Esophagus muscularis mucosa (tissue), 4 donors: Measurements from ENCODE around the gene GORAB.

Experiments used
- EP300 ChIP-seq: sonication (generic); formaldehyde crosslinking; IDR thresholded peaks from one replicate; pipeline ENCODE4 v1.6.1; 2017; ENCODE audit warnings: antibody characterized with exemption
- POLR2A ChIP-seq: fragments of 450-650 bp; IDR thresholded peaks from one replicate; pipeline ENCODE4 v1.6.1; 2017; ENCODE audit warnings: antibody characterized with exemption, moderate library complexity, mild to moderate bottlenecking, low read depth
- POLR2AphosphoS5 ChIP-seq, 2 donors: sonication (generic); formaldehyde crosslinking; IDR thresholded peaks; one replicate each; pipeline ENCODE4 v1.6.1; 2017; ENCODE audit warnings: antibody characterized with exemption in 2 of 2
- TF ChIP-seq, protein P1 (sequence below), 3 experiments: fragments of 200-600 bp in 2 of 3; fragments of 450-650 bp in 1 of 3; sonication (generic) in 2 of 3; IDR thresholded peaks; one replicate each; pipeline ENCODE4 v1.5.1; 2017 to 2019; ENCODE audit warnings: antibody characterized with exemption in 3 of 3, mild to moderate bottlenecking in 2 of 3, moderate library complexity in 1 of 3

DNA sequence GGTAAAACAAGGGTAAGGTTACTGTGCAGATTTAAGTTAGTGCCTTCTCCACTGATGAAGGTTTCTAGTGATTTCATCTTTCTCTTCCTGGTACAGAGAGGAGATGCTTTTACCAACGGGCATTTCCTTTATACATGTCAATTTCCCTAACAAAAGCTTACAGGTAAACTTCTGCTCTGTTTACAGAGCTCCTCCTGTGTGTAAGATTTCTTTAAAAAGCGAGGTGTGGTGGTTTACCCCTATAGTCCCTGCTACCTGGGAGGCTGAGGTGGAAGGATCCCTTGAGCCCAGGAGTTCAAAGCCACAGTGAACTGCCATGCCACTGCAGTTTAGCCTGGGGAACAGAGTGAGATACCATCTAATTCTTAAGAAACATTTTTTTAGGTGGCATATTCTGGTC lies 40.7 kb upstream of the GORAB start:
- no peak for TF ChIP-seq POLR2AphosphoS5 (IDR thresholded peaks at IDR 0.05)
- TF ChIP-seq, protein P1, sequence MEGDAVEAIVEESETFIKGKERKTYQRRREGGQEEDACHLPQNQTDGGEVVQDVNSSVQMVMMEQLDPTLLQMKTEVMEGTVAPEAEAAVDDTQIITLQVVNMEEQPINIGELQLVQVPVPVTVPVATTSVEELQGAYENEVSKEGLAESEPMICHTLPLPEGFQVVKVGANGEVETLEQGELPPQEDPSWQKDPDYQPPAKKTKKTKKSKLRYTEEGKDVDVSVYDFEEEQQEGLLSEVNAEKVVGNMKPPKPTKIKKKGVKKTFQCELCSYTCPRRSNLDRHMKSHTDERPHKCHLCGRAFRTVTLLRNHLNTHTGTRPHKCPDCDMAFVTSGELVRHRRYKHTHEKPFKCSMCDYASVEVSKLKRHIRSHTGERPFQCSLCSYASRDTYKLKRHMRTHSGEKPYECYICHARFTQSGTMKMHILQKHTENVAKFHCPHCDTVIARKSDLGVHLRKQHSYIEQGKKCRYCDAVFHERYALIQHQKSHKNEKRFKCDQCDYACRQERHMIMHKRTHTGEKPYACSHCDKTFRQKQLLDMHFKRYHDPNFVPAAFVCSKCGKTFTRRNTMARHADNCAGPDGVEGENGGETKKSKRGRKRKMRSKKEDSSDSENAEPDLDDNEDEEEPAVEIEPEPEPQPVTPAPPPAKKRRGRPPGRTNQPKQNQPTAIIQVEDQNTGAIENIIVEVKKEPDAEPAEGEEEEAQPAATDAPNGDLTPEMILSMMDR (IDR thresholded peaks at IDR 0.05): no peak
- TF ChIP-seq EP300: no peak
- no peak for TF ChIP-seq POLR2A
